HT1080 (cell line): Measurements from ENCODE around the gene ANAPC1. TPM values are rescaled to one million over a fixed set of nuclear protein-coding genes. Genes with fewer than 3 reads are reported as not detected.
A peak's percentile ranks its signal among the peaks of the same experiment; 100 is the strongest.
"Not testable (repeated sequence)": the region's sequence is repeated elsewhere in the genome, so short reads cannot be mapped to it uniquely, and the experiment has no call there.

Experiments used
- DNase-seq: peaks from one replicate; pipeline ENCODE4 v3.0.0-alpha.2; 2015; ENCODE audit warnings: low read depth
- total RNA-seq: library from RNA; depleted of rRNA; stranded (reverse); fragments of >200 nt; shearing (Covaris generic); gene quantifications from 2 replicates; pipeline ENCODE4 v1.2.3, GENCODE V29; 2014

Gene ANAPC1
- total RNA-seq, 1 experiment from 2014 or later: 108 TPM

DNA sequence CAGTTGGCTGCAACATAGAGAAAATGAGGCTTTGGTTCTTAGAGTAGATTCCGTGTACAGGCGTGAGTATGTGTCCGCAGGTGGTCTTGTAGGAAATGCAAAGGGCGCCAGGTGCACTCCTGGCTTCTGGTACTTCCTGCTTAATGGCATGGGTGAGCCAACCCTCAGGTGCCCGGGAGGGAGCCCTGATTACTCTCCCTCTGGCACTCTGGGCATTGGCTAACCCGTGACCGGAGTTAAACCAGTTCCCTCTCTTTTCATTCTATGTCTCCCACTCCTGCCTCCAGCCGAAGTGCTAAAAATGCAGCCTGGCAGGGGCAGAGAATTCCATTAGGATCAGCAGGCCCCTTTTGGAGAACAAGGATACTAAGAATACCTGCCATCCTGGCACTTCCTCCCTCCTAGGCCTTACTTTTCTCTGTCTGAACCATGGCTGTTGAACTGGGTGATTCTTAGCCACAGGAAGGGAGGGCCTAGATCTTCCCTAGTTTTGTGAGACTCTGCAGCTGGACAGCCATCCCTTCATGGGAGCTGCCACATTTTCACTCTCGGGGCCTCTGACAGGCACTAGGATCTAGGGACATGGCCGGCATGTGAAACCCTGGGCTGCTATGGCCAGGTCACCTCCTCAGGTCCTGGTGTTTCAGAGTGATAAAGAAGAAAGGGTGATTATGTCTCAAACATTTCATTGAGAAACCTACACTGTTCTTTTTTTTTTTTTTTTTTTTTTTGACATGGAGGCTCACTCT, 20.9 kb upstream of the ANAPC1 start:
- DNase-seq: no peak

DNA sequence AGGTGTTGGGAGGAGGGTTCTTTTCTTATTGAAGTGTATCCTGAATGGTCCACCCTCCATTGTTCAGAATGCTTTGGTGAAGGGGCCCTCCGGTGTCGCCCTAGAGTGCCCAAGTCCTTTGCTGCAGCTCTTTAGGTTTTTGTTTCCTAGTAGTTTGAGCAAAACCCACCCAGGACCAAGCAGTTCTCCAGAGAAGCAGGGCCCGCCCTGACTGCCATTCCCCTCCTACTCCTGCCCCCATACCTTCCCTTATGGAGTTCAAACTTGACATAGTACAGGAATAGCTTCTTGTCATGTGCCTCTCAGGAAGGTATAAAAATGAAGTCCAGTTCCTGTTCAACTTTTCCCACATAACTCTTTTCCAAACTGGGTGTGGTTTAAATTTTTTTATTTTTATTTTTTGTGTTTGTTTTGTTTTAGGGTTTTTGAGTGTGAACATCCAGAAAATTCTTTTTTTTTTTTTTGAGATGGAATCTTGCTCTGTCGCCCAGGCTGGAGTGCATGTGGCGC, 20.0 kb upstream of the ANAPC1 start:
- DNase-seq: no peak

DNA sequence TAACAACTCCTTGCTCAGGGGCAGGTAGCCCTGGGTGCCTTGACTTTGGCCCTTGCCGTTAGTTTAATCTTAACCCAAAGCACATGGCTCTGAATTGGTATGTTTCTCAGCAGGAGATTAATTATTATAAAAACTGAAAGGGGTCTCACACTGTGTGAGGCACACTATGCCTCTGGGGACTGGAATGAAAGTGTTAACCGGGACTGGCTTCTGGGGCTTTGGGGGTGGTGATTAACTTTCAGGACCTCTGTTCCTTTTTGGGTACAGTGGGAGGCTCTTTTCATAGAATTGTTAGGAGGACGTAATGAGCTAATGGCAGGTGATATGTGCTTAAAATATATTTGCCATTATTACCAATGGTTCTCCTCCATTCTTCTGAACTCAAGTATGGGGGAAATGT, 19.5 kb upstream of the ANAPC1 start:
- DNase-seq: no peak

DNA sequence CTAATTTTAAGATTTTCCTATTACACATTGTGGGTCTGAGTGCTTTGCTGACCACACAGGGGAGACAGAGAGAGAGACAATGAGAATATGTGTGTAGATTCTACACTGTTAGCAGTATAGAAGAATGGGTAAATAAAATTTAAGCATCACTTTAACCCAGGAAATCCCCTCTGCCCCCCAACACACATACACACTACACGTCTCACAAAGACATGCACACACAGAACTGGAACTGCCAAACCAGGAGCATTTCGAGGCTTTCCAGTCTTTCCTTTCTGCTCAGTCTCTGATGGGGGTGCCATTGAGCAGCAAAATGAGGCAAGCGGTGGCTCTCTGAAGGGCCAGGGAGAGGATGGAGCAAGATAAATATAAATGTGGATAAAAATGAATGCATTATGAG, 16.9 kb upstream of the ANAPC1 start:
- DNase-seq: peak; percentile 50

DNA sequence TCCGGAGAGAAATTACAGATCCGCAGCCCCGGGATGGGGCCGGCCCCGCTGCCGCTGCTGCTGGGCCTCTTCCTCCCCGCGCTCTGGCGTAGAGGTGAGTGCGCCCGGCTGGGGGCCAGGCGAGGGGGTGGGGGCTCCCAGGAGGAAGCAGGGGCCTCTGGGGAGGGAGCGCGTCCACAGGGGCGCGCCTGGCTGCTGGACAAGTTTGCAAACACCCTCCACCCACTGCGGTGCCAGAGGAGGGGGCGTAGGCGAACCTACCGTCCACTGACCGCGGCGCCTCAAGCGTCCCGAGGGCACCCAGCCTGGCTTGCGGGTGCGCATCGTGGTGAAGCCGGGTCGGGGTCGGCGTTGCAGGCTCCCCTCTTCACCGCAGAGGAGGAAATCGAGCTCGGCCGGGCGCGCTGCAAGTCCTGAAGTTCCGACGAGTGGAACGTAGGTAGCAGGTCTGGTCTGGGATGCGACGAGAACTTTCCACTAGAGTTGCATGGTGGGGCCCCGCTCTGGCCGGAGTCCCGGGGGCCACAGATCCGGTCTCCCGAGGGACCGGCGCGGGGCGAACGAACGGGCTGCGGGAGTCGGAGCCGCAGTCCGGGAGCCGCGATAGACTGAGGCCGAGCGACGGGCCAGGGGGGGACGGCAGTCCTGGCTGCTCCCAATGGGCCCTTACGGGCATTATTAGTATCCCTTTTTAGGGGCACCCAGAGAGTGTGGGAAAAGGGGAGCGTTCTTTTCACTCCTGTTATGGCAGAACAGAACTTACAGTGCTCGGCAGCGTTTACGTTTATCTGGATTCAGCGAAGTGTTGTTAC, 14.9 kb upstream of the ANAPC1 start:
- DNase-seq: no peak

DNA sequence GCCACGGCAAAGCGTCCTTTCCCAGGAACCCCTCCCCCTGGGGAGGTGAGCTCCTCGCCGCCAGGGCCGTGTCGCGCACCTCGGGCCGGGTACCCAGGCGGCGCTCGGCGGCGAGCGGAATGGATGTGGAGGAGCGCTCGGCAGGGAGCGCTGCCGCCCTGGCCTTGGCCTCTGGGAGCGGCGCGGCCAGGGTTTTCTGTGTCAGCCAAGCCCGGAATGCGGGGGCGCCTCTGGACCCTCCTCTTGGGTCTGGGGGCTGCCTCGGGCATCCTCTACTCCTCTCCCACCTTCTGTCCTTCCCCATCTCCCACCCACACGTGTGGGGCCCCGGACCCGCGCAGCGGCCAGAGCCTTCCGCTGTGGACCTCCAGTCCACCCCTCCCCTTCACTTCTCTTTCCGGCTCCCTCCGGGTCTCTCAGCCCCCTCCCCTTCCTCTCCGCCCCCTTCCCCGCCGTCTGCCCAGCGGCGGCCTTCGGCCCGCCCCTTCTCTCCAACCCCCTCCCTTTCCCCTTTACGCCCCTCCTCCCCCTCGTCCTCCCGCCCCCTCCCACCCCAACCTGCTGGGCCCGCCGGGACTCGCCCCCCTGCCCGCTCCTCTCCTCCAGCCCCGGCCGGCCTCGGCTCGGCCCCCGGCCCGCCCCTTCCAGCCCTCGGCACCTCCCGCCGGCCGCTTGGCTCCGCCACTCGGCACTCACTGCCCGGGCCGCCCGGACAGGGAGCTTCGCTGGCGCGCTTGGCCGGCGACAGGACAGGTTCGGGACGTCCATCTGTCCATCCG, 14.1 kb upstream of the ANAPC1 start, which contains the start of gene MERTK:
Gene MERTK, plus strand, starts transcription at position 684 of the 779 bp plus-strand sequence. CDS start 129 bp downstream, outside the sequence.
- DNase-seq: peak; percentile 69

DNA sequence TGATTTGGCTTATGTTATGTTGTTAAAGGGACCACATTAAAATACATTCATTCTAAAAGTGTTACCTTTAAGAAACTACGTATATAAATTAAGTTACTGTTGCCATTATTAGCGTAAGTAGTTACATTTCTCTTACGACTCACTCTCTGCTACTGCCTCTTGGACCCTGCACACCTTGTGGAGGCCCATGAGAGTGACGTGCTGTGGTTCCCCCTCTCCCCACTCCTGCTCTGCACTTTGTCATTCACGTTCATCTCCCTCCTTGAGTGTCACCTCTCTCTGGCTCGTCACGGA, 13.6 kb upstream of the ANAPC1 start:
- no peak for DNase-seq

DNA sequence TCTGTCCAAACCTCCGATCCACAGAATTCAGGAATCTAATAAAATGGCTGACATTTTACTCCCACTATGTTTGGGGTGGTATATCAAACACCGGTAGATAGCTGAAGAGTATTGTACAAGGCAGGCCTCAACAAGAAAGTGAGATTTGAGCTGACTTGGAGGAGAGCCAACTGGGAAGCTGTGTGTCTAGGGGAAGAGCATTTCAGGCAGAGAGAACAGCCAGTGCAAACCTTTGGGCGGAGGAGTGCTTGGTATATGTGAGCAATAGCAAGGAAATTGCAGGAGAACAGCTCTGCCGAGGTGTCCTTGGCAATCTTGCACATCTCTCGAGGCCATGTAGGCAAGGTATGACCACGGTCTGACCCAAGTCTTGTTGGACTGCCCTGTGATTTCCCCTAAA, 12.6 kb upstream of the ANAPC1 start:
- DNase-seq: no peak

DNA sequence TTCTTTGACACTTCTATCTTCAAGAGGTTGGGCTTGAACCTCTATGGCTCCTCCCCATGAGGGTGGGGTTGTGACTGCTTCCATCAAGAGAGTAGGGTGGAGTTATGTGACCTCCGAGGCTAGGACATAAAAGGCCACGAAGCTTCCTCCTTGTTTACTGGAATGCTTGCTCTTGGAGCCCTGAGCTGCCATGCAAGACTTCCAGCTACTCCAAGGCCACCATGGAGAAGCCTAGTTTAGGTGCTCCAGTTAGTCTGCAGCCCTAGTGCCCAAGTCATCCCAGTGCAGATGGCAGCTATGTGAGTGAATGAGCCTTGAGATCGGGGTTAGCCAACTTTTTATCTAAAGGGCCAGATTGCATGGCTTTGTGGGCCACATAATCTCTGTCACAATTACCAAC, 12.0 kb upstream of the ANAPC1 start:
- DNase-seq: no peak

DNA sequence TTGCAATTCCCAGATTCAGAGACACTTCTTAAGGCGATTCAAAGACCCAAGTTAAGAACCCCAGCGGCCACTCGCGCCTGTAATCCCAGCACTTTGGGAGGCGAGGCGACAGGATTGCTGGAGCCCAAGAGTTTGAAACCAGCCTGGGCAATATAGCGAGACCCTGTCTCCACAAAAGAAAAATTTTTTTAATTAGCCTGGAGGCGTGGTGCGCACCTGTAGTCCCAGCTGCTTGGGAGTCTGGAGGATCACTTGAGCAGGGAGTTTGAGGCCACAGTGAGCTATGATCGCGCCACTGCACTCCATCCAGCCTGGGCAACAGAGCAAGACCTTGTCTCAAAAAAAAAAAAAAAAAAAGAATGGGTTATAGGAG, 585 bp upstream of the ANAPC1 start:
- no peak for DNase-seq

DNA sequence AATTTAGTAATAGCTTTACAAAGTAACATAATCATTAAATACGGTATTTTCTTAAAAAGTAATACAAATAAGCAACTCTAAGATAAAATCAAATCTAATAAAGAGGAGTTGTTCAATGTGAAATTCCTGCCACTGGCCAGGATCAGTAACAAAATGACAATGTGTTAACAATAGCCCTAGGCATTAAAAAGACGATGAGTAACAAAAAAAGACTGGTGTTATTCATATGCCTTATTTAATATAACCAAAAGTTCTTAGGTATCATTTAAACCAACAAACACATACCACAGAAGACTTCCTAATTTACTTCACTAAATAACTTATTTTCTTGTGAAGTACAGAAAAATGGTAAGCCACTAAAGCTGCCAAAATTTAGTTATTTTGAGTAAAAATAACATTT, 11.2 kb downstream of the ANAPC1 start:
- DNase-seq: not testable (repeated sequence)

DNA sequence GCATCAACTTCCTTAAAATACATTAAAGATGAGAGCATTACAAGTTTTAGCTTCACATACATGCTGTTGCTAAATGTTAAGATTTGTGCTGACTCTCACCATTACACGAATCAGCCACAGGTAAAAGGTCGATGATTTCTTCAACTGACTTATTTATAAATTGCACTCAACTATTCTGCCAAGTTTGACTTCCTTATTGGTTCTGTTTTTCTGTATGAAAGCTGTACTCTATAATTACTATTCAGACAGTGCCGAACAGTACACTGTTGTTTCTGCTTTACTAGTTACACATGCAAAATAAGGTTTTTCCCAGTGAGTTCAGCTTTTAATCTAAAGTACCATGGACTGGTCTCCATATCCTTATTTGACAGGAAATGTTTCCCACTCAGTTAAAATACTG, 18.9 kb downstream of the ANAPC1 start:
- DNase-seq: not testable (repeated sequence)

DNA sequence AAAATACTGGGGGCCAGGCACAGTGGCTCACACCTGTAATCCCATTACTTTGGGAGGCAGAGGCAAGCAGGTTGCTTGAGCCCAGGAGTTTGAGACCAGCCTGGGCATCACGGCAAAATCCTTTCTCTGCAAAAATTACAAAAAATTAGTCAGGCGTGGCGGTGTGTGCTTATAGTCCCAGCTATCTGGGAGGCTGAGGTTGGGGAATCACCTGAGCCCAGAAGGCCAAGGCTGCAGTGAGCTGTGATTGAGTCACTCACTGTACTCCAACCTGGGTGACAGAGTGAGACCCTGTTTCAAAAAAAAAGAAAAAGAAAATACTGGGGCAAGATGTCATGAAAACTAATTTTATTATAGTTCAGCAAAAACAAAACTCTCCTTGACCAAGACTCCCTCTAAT, 24.0 kb downstream of the ANAPC1 start:
- not testable (repeated sequence) for DNase-seq

DNA sequence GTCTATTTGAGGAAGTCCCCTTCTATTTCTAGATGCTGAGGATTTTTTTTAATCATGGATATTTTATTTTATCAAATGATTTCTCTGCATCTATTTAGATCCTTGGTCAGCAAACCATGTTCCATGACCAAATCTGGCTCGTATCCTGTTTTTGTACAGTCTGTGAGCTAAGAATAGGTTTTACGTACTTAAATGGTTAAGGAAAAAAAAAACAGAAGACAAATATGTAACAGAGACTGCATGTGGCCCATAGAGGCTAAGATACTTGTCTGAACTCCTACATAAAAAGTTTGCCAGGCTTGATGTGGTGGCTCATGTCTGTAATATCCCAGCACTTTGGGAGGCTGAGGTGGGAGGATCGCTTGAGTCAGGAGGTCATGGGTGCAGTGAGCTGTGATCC, 31.4 kb downstream of the ANAPC1 start:
- DNase-seq: not testable (repeated sequence)

DNA sequence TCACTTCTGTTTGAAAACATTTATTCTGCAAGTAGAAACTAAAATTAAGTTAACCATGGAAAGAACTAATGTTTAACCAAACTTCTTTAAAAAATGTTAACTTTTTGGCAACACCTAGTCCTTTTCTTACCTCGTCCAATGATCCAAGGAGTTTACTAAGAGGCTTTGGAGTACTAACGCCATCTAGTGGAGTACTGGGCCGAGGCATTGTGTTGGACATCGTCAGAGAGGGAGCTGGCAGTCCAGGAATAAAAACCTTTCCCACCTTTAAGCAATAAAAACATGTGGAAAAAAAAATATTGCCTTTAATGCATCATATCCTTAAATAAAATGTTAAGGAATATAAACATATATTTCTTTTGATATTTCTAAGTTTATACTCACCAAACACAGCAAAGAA, 33.3 kb downstream of the ANAPC1 start:
- DNase-seq: not testable (repeated sequence)

DNA sequence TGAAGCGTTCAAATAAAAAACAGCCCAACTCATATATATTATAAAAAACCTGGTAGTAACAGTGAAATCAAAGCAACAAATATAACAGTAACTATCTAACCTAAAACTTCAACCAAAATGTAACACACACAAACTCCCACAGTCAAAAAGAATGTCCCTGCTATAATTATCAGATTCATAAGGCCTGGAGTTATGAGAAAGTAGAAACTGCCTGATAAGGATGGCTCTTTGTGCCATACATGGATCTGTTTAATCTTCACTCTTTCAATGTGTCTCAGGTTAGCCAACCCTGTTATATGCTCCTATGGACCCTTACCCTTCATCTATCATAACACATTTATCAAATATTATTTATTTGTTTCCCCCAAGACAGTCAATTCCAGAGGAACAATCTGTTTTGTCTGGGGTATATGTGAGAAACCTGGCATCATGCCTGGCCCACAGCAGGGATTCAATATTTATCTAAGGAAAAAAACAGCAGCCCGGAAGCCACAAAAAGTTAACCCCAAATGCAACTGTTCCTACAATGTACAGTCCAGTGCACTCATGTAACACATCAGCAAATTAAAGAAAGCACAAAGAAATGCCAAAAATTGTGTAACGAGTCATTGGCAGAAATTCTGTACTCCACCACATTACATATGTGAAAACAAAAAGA, 44.2 kb downstream of the ANAPC1 start:
- DNase-seq: peak; percentile 31

DNA sequence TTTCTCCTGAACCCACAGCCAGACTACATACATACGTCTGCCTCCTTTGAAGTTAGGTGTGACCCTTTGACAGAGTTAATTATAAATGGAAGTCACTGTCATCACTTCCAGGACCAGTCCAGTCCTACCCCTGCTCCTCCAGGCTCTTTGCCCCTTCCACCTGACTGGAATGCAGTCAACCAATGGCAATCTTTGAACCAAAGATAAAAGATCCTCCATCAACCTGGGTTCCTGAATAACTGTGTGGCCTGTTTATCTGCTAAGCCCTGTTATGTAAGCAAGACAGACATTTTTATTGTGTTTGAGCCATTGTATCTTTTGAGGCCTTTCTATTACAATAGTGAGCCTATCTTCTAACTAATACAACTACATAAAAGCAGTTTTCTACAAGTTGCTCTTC, 45.0 kb downstream of the ANAPC1 start:
- not testable (repeated sequence) for DNase-seq

DNA sequence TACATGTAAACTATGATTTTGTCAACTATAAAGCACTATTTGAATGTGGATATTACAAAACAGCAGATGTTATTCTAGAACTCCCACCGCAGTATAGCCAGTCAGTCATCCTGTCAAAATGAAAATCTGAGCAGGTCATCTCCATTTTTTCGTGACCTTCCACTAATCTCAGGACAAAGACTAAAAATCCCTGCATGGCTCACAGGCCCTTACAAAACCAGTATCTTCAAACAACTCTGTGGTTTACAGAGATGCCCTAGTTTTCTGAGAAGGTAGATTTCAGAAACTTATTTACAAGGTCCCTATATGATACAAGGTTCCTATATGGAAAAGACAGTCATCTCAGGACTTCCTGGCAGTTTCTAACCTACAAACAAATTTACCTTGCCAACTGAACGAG, 49.8 kb downstream of the ANAPC1 start:
- DNase-seq: not testable (repeated sequence)

DNA sequence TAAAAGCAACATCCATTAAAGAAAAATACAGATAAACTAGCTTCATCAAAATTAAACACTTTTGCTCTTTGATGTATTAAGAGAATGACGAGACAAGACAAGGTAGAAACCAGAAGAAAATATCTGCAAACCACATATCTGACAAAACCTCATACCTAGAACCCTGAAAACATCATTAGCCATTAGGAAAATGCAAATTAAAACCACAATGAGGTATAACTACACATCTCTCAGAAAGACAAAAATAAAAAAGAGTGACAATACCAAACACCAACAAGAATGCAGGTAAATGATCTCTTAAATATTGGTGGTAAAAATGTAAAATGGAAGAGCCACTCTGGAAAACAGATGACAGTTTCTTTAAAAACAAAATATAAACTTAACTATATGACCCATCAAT, 53.5 kb downstream of the ANAPC1 start:
- not testable (repeated sequence) for DNase-seq

DNA sequence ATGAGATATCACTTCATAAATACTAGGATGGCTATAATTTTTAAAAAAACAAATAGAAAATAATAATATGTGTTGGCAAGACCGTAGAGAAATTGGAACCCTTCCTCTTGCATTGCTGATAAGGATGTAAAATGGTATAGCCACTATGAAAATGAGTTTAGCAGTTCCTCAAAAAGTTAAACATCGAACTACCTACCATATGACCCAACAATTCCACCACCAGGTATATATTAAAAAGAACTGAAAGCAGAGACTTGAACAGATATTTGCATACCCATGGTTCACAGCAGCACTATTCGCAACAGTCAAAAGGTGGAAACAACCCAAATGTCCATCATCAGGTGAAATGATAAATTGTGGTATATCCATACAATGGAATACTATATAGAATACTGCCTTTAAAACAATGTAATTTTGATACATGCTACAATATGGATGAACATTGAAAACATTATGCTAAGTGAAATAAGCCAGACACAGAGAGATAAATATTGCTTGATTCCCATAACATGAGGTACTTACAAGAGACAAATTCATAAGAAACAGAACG, 55.7 kb downstream of the ANAPC1 start:
- DNase-seq: not testable (repeated sequence)
